SK-N-DZ (cell line): ENCODE measurements around the gene ATP2C1. TPM values are rescaled to one million over a fixed set of nuclear protein-coding genes. Genes with fewer than 3 reads are reported as not detected.
"Not testable (repeated sequence)": the region's sequence is repeated elsewhere in the genome, so short reads cannot be mapped to it uniquely, and the experiment has no call there.

Experiments
- DNase-seq: peaks from one replicate; pipeline ENCODE4 v3.0.0-alpha.2; 2015; ENCODE audit warnings: low spot score
- polyA plus RNA-seq, 2 experiments: library from polyadenylated mRNA; depleted of rRNA; stranded (reverse); fragments of >200 nt; gene quantifications; 2 replicates each; pipeline ENCODE4 v1.2.3, GENCODE V29; 2014

The ATP2C1 gene, protein sequence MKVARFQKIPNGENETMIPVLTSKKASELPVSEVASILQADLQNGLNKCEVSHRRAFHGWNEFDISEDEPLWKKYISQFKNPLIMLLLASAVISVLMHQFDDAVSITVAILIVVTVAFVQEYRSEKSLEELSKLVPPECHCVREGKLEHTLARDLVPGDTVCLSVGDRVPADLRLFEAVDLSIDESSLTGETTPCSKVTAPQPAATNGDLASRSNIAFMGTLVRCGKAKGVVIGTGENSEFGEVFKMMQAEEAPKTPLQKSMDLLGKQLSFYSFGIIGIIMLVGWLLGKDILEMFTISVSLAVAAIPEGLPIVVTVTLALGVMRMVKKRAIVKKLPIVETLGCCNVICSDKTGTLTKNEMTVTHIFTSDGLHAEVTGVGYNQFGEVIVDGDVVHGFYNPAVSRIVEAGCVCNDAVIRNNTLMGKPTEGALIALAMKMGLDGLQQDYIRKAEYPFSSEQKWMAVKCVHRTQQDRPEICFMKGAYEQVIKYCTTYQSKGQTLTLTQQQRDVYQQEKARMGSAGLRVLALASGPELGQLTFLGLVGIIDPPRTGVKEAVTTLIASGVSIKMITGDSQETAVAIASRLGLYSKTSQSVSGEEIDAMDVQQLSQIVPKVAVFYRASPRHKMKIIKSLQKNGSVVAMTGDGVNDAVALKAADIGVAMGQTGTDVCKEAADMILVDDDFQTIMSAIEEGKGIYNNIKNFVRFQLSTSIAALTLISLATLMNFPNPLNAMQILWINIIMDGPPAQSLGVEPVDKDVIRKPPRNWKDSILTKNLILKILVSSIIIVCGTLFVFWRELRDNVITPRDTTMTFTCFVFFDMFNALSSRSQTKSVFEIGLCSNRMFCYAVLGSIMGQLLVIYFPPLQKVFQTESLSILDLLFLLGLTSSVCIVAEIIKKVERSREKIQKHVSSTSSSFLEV
- polyA plus RNA-seq (2014; cell fraction: cytosol; rRNA removed) = 37.9 and 39.9 TPM in 2 replicates
- 73.4 and 77.3 TPM in 2 replicates for polyA plus RNA-seq (2014; cell fraction: nucleus; rRNA removed)

DNA sequence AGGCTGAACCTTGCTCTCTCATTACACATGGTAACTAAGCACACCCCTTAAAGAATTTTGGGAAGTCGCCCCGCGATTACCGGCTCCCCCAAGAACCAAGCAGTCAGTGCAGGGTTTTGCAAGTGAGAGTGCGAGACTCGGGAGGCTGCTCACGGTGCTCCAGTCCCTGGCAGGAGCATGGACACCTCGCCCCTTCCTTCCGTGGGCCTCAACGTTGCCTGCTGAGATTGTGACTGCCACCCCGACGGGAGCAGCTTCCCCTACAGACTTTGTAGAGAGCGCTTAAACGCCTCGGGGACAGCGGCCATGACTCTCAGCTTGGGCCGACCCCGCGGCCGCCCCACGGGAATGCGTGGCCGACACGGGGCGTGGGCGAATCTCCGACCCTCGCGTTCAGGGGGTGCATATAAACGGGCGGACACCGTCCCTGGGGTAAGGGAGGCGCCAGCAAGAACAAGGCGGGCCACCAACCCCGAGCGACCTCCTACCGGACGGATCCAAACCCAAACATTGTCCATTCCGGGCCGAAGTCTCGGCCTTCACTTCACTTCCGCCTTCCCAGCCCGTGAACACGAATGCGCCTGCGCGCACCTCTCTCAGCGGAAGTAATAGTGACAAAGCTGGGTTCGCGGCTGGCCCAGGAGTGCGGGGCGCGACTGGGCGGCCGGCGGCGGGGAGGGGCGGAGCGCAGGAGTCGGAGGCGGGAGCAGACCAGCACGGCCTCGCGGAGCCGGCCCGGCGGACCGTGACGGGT, at the start of gene ATP2C1:
TSS of gene ATP2C1 (plus strand) at position 709 of the 754 bp plus-strand sequence. CDS start 686 bp downstream, outside the sequence.
- peak; percentile 95 for DNase-seq

DNA sequence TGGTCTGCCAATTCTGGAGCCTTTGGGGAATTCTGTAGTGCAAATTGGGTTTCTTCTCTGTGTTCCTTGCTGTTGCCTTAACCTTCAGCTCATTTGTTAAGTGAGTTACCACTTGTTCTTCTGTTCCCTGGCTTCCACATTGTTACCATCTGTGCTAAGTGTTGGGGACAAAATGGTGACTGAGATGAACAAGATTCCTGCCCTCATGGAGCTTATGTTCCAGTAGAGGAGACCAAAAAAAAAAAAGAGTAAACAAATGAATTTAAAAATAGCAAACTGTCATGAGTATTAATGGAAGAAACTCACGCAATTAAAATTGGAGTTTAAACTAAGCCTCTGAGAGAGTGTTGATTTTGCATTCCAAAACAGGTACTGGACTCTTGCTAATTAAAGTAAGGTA, 49.4 kb upstream of the ATP2C1 start:
- no peak for DNase-seq

DNA sequence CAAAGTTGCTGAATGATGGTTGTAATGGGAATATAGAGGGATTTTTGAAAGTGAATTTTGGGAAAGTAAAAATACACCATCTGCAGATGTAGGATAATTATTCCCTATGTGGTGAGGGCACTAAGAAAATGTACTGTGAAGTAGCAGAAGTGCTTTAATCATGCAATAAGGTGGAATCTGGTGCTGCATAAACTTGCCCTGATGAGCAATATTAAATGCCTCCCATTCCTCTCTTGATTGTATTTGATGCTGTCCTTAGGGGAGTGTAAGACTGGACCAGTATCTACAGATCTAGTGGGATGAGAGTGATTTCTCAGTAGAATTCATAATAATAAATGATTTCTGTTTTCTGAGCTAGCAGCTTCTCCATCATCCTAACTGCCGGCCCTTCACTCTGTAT, 47.7 kb upstream of the ATP2C1 start:
- no peak for DNase-seq

DNA sequence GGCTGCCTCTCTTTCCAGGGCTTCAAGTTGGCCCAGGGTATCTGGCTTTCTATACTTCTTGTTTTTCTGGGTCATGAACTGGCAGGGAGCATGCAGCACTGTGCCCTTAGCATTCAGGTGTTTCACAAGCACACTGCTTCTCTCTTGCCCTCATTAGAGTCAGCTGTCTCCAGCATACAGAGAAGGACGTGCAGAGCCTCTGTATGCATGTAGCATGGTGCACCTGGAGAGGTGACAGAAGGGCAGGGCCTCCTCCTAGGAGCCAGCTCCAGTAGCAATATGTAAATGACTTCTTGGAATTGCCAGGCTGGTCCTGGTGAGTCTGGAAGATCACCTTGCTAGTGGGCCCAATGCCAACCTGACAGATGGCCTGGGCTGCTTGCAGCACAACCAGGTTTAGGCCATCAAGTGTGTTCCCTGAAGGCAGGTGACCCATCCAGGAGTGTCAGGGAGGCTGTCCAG, 44.8 kb upstream of the ATP2C1 start:
- no peak for DNase-seq

DNA sequence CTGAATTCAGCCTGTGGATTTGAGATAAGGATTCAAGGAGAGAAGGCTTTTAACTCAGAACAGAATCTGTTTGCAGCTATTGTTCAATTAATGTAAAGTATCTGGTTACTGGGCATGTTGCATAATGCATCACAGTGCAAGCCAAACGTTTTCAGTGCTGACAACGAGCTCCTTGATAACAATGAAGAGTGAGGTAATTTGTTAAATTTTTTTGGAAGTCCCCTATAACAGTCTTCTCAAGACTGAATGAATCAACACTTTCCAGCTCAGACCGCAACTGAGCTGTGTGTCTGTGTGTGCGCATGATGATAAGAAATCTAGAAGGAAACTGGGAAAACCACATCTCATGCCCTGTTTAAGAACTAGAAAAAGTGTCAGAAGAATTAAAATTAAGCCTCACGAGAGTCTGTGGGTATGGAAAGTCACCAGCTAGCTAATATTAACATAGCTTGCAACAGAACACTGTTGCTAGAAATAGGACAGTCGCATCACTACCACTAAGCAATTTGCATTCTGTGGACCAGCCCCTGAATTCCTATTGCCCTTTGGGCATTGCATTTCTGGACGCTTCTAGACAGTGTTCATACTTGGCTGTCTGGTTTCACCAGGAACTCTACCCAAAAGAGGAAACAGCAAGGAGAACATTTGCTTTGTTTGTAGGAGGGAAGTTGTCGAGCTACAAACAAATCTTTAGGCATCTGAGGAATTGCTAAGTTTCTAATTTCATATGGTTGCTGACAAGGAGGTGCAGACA, 43.7 kb upstream of the ATP2C1 start:
- DNase-seq = no peak

DNA sequence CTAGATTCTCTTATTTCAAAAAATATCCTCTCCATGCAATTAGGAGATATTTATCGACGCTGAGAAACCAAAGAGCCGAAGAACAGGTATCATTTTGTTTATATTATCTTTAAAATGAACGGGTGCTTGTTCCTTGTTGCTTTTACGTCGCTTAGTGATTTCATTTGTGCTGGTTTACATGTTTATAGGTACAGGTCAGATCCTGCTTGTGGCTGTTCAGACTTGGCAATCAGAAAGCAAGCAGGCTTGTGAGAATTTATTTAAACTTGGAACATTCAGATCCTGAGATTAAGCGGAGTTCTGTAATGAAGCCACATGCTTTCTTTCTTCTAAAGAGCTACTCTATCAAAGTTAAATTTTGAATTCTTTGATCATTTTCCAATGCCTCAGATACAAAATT, 43.0 kb upstream of the ATP2C1 start:
- no peak for DNase-seq

DNA sequence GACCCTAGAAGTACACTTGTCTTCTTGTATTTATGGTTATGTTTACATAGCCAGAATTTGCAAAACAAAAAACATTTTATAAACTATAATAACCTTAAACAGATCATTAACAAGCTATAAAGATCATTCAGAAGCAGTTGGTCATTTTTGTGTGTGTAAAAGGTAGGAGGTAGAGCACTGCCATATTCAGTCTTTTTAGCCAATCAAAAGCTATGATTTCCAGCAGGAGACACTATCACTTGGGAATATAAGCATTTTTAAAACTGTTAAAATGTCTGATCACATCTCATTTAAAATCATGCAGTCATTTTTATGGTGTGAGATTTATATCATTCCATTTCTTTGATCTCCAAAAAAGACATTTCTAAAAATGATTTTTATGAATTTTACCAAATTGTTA, 42.6 kb upstream of the ATP2C1 start:
- no peak for DNase-seq

DNA sequence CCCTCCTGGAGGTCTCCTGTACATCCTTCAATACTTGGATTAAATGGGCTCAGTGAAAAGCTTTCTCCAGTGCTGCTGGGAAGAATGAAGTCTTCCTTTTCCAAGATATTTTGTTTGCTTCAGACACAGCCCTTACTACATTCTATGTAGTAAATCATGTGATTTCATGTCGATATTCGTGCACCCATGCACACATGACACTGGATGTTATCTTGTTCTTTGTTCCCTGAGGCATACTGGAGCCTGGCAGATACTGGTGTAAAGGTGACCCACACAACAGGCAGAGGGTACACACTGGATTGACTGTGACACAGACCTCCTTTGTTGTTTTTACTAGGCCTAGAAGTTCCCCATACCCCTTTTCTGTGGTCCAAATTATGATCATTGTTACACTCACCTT, 40.3 kb upstream of the ATP2C1 start:
- no peak for DNase-seq

DNA sequence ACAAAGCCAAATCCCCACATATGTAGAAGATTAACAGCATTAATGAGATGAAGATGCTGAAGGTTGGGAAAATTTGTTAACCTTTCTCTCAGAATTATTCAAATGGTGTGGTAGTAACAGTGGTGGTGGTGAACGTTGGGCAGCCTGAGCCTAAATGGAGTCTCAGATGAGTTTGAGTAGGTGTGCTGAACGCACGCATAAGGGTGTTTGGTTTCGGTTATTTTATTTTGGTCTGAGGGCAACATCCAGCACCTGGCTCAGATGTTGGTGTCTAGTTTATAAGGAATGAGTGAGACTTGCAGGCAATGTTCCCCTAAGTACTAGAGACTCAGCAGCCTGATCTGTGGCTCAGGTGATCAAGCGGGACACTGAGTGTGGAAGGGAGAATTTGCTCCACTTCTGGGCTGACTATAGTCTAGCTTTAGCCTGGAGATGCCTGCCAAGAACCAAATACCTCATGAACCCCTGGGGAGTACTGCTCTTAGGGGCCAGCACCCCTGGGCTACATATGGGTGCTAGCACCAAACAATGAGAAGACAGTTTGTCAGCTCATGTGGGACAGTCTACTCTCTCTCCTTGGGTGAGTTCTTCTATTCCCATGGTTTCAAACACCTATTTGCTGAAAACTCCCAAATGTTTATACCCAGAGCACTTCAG, 39.5 kb upstream of the ATP2C1 start:
- DNase-seq = no peak

DNA sequence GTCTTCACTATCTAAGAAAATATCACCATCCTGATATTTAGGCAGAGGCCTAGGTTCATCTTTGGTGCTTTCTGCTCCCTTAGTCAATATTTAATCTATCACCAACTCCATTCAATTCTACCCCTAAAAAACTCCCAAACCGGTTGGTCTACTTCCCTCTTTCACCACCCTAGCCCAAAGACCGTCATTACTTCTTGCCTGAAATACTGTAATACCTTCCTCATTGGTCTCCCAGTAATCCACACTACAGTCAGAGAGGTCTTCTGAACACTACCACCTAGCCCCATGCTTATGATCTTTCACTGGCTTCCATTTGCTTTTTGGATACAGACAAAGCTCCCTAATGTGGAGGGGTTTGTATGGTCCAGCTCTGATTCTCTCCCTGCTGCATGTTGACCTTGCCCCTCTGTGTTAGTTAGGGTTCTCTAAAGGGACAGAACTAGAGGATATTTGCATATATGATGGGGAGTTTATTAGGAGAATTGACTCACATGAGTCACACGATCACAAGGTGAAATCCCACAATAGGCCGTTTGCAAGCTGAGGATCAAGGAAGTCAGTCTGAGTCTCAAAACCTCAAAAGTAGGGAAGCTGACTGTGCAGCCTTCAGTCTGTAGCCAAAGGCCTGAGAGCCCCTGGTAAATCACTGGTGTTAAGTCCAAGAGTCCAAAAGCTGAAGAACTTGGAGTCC, 36.4 kb upstream of the ATP2C1 start:
- no peak for DNase-seq

DNA sequence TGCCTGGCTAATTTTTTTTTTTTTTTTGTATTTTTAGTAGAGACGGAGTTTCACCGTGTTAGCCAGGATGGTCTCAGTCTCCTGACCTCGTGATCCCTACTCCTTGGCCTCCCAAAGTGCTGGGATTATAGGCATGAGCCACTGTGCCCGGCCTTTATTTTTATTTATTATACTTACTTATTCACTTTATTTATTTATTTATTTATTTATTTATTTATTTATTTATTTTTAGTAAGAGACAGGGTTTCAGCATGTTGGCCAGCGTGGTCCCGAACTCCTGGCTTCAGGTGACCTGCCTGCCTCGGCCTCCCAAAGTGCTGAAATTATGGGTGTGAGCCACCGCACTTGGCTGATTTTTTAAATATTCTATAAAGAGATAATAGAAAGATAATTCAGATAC, 31.8 kb upstream of the ATP2C1 start:
- DNase-seq = not testable (repeated sequence)

DNA sequence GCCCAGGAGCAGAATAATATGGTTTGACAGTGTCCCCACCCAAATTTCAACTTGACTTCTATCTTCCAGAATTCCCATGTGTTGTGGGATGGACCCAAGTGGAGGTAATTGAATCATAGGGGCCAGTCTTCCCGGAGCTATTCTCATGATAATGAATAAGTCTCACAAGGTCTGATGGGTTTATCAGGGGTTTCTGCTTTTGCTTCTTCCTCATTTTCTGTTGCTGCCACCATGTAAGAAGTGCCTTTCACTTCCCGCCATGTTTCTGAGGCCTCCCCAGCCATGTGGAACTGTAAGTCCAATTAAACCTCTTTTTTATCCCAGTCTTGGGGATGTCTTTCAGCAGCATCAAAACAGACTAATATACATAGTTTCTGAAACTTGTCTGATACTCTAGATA, 28.4 kb upstream of the ATP2C1 start:
- no peak for DNase-seq

DNA sequence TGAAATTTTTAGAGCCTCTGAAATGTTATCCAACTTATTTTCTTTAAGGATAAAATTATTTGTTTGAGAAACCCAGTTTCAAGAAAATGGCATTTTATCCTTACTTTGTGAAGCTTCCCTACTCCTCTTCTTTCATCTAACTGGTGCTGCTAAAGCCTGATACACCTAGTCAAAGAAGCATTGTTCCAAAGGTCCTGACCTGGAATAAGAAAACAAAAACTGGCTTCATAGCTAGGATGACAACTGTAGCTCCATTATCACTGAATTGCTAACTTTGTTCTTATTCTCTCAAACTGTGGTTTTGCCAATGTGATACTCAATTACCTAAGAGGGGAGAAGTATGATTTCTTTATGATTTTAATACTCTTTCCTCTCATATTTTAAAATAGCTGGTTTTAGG, 27.6 kb upstream of the ATP2C1 start:
- DNase-seq = no peak

DNA sequence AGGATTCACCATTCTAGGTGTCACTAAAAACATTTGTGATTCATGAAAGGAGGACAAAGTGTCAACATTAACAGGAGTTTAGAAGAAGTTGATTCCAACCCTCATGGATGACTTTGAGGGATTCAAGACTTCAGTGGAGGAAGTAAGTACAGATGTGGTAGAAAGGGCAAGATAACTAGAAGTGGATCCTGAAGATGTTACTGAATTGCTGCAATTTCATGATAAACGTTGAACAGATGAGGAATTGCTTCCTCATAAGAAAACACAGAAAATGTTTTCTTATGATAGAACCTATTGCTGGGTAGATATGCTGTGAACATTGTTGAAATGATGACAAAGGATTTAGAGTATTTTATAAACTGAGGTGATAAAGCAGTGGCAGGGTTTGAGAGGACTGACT, 23.5 kb upstream of the ATP2C1 start:
- no peak for DNase-seq

DNA sequence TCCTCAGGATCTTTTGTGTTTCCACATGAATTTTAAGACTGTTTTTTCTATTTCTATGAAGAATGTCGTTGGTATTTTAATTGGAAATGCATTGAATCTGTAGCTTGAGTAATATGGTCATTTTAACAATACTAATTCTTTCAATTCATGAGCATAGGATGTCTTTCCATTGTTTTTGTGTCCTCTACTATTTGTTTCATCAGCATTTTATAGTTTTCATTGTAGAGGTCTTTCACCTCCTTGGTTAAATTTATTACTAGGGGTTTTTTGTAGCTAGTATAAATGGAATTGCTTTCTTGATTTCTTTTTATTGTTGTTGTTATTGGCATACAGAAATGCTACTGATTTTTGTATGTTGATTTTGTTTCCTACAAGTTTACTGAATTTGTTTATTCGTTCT, 17.3 kb upstream of the ATP2C1 start:
- no peak for DNase-seq

DNA sequence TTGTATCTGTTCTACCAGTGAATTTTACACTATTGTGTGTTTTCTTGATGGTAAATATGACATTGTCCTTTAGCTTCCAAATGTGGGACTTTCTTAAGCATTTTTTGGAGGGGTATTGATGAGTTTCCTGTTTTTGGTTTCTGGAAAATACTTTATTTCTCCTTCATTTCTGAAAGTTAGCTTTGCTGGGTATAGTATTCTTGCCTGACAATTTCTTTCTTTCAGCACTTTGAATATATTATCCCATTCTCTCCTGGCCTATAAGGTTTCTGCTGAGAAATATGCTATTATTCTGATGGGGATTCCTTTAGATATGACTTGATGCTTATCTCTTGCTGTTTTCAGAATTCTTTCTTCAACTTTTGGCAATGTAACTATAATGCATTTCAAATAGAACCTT, 15.4 kb upstream of the ATP2C1 start:
- no peak for DNase-seq

DNA sequence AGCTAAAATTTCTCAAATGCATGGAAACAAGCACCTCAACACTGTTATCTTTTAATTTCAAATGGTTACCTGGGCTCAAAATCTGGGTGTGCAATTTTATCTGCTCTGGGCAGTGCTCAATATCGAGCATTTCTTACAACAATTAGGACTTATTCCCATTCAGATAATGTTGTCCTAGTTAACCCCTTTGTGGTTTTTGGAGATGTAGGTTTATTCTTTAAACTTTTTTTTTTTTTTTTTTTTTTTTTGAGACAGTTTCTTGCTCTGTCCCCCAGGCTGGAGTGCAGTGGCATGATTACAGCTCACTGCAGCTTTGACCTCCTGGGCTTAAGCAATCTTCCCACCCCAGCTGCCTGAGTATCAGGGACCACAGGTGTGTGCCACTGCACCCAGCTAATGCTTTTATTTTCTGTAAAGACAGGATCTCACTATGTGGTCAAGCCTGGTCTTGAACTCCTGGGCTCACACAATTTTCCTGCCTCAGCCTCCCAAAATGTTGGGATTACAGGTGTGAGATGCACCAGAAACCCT, 4.4 kb upstream of the ATP2C1 start:
- DNase-seq = no peak

DNA sequence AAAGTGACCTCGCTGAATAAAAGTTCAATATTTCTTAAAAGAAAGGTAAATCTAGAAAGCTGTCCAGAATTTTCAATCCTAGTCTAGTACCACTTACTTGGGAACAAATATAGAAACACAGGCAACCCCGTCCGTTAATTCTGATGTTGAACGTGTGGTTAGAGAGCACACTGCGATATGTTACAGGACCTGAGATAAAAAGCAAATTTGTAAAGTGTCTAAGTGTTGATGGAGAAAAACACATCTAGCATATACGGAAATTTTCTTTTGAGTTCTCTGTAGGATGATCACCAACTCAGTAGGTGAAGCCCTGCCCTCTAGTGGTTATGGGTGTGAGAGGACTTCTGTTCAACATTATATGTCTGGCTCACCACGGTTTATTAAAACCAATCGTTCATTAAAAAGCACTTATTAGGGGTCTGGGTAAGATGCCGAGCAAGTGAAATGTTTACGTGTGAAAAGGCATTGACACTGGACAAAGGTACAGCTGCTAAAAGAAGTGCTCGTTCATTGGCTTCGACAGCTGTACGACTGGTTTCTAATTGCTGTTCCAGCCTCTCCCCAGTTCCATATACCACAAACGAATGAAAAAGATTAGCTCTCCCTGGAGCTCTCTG, 1.0 kb upstream of the ATP2C1 start:
- peak; percentile 74 for DNase-seq
